Gastrocnemius medialis (tissue), 4 donors: ENCODE data around the gene BACE2.

Experiments used
- POLR2A ChIP-seq, 2 donors: fragments of 450-650 bp; IDR thresholded peaks; one replicate each; pipeline ENCODE4 v1.6.1; 2017; ENCODE audit warnings: antibody characterized with exemption in 2 of 2, mild to moderate bottlenecking in 2 of 2, moderate library complexity in 2 of 2
- TF ChIP-seq, protein P1 (sequence below), 5 experiments: fragments of 450-650 bp in 3 of 5; fragments of 200-600 bp in 2 of 5; sonication (generic) in 2 of 5; IDR thresholded peaks in 4 of 5; conservative IDR thresholded peaks in 1 of 5; 1 replicate in 4 of 5; 2 replicates in 1 of 5; pipeline ENCODE4 v1.5.1; 2016 to 2019; ENCODE audit warnings: antibody characterized with exemption in 5 of 5, mild to moderate bottlenecking in 3 of 5, moderate library complexity in 3 of 5

GRCh38 chr21:41199588-41199987 lies 31.6 kb downstream of the BACE2 start:
- TF ChIP-seq, protein P1, sequence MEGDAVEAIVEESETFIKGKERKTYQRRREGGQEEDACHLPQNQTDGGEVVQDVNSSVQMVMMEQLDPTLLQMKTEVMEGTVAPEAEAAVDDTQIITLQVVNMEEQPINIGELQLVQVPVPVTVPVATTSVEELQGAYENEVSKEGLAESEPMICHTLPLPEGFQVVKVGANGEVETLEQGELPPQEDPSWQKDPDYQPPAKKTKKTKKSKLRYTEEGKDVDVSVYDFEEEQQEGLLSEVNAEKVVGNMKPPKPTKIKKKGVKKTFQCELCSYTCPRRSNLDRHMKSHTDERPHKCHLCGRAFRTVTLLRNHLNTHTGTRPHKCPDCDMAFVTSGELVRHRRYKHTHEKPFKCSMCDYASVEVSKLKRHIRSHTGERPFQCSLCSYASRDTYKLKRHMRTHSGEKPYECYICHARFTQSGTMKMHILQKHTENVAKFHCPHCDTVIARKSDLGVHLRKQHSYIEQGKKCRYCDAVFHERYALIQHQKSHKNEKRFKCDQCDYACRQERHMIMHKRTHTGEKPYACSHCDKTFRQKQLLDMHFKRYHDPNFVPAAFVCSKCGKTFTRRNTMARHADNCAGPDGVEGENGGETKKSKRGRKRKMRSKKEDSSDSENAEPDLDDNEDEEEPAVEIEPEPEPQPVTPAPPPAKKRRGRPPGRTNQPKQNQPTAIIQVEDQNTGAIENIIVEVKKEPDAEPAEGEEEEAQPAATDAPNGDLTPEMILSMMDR (IDR thresholded peaks at IDR 0.05 in 4 of 5, conservative IDR thresholded peaks at IDR 0.05 in 1 of 5): no peak
- TF ChIP-seq POLR2A (IDR thresholded peaks at IDR 0.05): no peak
